ENCODE measurements around the gene FXYD1. TPM values are rescaled to one million over a fixed set of nuclear protein-coding genes. Genes with fewer than 3 reads are reported as not detected.
A peak's percentile ranks its signal among the peaks of the same experiment; 100 is the strongest.

FXYD1 gene
- total and polyA plus RNA-seq, 12 donors: 251 to 819 (median 578) TPM

- ATAC-seq (peak; percentile 21 to 60 (median 44)), DNase-seq (no peak)
- peak overlapping the region in 8 of 10 donors; percentile 63 to 96 (median 84) for H3K27ac ChIP-seq
- peaks cover 0 to 31% (median 17%) of the 10 kb centered on the region in 7 donors for H3K27me3 ChIP-seq
- peaks cover 0 to 38% (median 24%) of the 10 kb centered on the region in 9 donors for H3K4me1 ChIP-seq
- peak overlapping the region; percentile 6 to 88 (median 68) for H3K4me3 ChIP-seq
- TF ChIP-seq CTCF (IDR thresholded peaks at IDR 0.05): peak; percentile 16 to 71 (median 57)
- 1% methylated on average over 34 to 36 of the region's 36 CpGs for WGBS, 2 donors
- H3K36me3 ChIP-seq: peaks cover 0 to 23% (median 0%) of the 10 kb centered on the region in 9 donors
- intact Hi-C loops (cut with DNase I): loop anchor here in 2 of 10 donors (5.0 to 10.0 kb wide), 2 partner anchors 93 to 101 kb away; partner anchors contain the start of gene LSR (in 1 of the 2)
- no peaks in the 10 kb centered on the region for H3K9me3 ChIP-seq
These were observed 15.3 kb downstream of the FXYD1 start for GRCh38 chr19:35153701-35154524.

- intact Hi-C loops (cut with DNase I): loop anchor here in 4 of 10 donors (5.0 to 10.0 kb wide), 4 partner anchors 58 to 113 kb away; partner anchors contain the start of genes LSR (in 1 of the 4) and USF2 (in 1 of the 4)
- Histone ChIP-seq H3K36me3 (peaks cover 0 to 32% (median 4%) of the 10 kb centered on the region in 9 donors), H3K4me3 (peak within 1 kb of the TSS; percentile 40 to 88 (median 68)), H3K27me3 (peaks cover 0 to 31% (median 17%) of the 10 kb centered on the region in 7 donors), H3K9me3 (no peaks in the 10 kb centered on the region), H3K4me1 (peaks cover 0 to 38% (median 24%) of the 10 kb centered on the region in 9 donors), H3K27ac (peak within 1 kb of the TSS in 9 of 10 donors; percentile 14 to 96 (median 80))
- 0 to 1% methylated on average over 46 to 49 of the region's 49 CpGs for WGBS, 2 donors
- peak; percentile 74 to 78 for DNase-seq
- peak; percentile 86 to 96 (median 92) for ATAC-seq
- peak in 2 of 9 donors; percentile 12 to 19 for TF ChIP-seq CTCF (IDR thresholded peaks at IDR 0.05)
These were observed 16.1 kb downstream of the FXYD1 start, which contains the start of gene FXYD5 for GRCh38 chr19:35154525-35155406. Gene FXYD5, plus strand, starts transcription at chr19:35154735. Its CDS starts 816 bp downstream, at chr19:35155551.

GRCh38 chr19:35155441-35155840, 16.8 kb downstream of the FXYD1 start:
- WGBS, 2 donors: 13 to 16% methylated on average over 17 of the region's 17 CpGs
- Histone ChIP-seq H3K4me3 (peak overlapping the region; percentile 40 to 88 (median 68)), H3K27me3 (peaks cover 0 to 31% (median 17%) of the 10 kb centered on the region in 7 donors), H3K36me3 (peaks cover 0 to 39% (median 4%) of the 10 kb centered on the region in 9 donors), H3K4me1 (peaks cover 0 to 38% (median 24%) of the 10 kb centered on the region in 9 donors), H3K9me3 (no peaks in the 10 kb centered on the region), H3K27ac (peak overlapping the region in 9 of 10 donors; percentile 14 to 96 (median 80))
- intact Hi-C loops (cut with DNase I): loop anchor here in 3 of 10 donors (5.0 to 10.0 kb wide), 3 partner anchors 57 to 112 kb away; partner anchors contain the start of gene USF2 (in 1 of the 3)
- ATAC-seq (peak in 6 of 8 donors; percentile 7 to 27 (median 16)), DNase-seq (no peak)
- TF ChIP-seq CTCF (IDR thresholded peaks at IDR 0.05): no peak

All from heart right ventricle (tissue), 16 donors.